Fibroblast of lung (primary cell): ENCODE results near the gene MAP1LC3B. TPM values are rescaled to one million over a fixed set of nuclear protein-coding genes. Genes with fewer than 3 reads are reported as not detected.

Experiments
- DNase-seq, 2 donors: peaks; one replicate each; pipeline versions ENCODE4 v3.0.0 to v3.0.0-alpha.2; 2010; ENCODE audit warnings: low read depth in 2 of 2
- H2AFZ ChIP-seq: 2 replicates; pipeline ENCODE4 v1.5.1; 2012; ENCODE audit warnings: low read length, control low read depth, inconsistent platforms
- H3K27ac ChIP-seq: 2 replicates; pipeline ENCODE4 v1.5.1; 2011; ENCODE audit warnings: low read length, control low read depth; ENCODE audit not compliant: insufficient read depth
- H3K27me3 ChIP-seq: 2 replicates; pipeline ENCODE4 v1.5.1; 2011; ENCODE audit warnings: mild to moderate bottlenecking, low read length; ENCODE audit not compliant: control insufficient read depth, insufficient read depth
- H3K36me3 ChIP-seq: 2 replicates; pipeline ENCODE4 v1.5.1; 2011; ENCODE audit warnings: low read length; ENCODE audit not compliant: control insufficient read depth, insufficient read depth
- H3K4me1 ChIP-seq: 2 replicates; pipeline ENCODE4 v1.5.1; 2011; ENCODE audit warnings: low read length; ENCODE audit not compliant: control insufficient read depth, insufficient read depth; ENCODE audit errors: extremely low read depth
- H3K4me2 ChIP-seq: 2 replicates; pipeline ENCODE4 v1.5.1; 2011; ENCODE audit warnings: low read length, control low read depth; ENCODE audit not compliant: insufficient read depth; ENCODE audit errors: extremely low read depth
- H3K4me3 ChIP-seq, 4 experiments: fragments of 200-600 bp in 1 of 4; sonication (generic) in 1 of 4; replicated peaks in 1 of 4; 2 replicates each; pipeline ENCODE4 v1.5.1; 2011 to 2016; ENCODE audit warnings: low read length in 4 of 4, low read depth in 3 of 4, mild to moderate bottlenecking in 3 of 4, control low read depth in 2 of 4, inconsistent platforms in 1 of 4, mixed read lengths in 1 of 4; ENCODE audit not compliant: insufficient read depth in 1 of 4; ENCODE audit errors: control extremely low read depth in 1 of 4
- H3K79me2 ChIP-seq: 2 replicates; pipeline ENCODE4 v1.5.1; 2012; ENCODE audit warnings: mild to moderate bottlenecking, low read length, inconsistent platforms; ENCODE audit not compliant: control insufficient read depth, insufficient read depth
- H3K9ac ChIP-seq: 2 replicates; pipeline ENCODE4 v1.5.1; 2011; ENCODE audit warnings: mild to moderate bottlenecking, low read length, control low read depth; ENCODE audit not compliant: insufficient read depth
- H3K9me3 ChIP-seq: 2 replicates; pipeline ENCODE4 v1.5.1; 2012; ENCODE audit warnings: low read depth, low read length; ENCODE audit not compliant: control insufficient read depth, insufficient read depth
- H4K20me1 ChIP-seq: 2 replicates; pipeline ENCODE4 v1.5.1; 2011; ENCODE audit warnings: low read length; ENCODE audit not compliant: control insufficient read depth, insufficient read depth; ENCODE audit errors: extremely low read depth
- EZH2 ChIP-seq: IDR thresholded peaks from 2 replicates; pipeline ENCODE4 v1.5.1; 2012; ENCODE audit warnings: low read length, control low read depth, mild to moderate bottlenecking; ENCODE audit errors: missing control alignments
- polyA plus RNA-seq, 2 donors: library from polyadenylated mRNA; depleted of rRNA in 1 of 2; stranded (reverse) in 1 of 2; unstranded in 1 of 2; fragments of >200 nt; gene quantifications; 2 replicates each; pipeline ENCODE4 v1.2.1, GENCODE V29; 2011 to 2012; ENCODE audit warnings: missing spikeins in 1 of 2
- total RNA-seq: library from RNA; depleted of rRNA; stranded (reverse); fragments of >200 nt; gene quantifications from 2 replicates; pipeline ENCODE4 v1.2.1, GENCODE V29; 2014
- TF ChIP-seq, protein P1 (sequence below), 2 donors: IDR thresholded peaks in 1 of 2; conservative IDR thresholded peaks in 1 of 2; 1 replicate in 1 of 2; 2 replicates in 1 of 2; pipeline ENCODE4 v1.5.1; 2011 to 2012; ENCODE audit warnings: low read length in 2 of 2, control low read depth in 1 of 2, inconsistent platforms in 1 of 2, low read depth in 1 of 2, mild to moderate bottlenecking in 1 of 2

Gene MAP1LC3B
- total and polyA plus RNA-seq, 2 donors (not counting 1 experiment from before 2014, with no cell fraction given): 41.1 to 67.6 TPM

DNA sequence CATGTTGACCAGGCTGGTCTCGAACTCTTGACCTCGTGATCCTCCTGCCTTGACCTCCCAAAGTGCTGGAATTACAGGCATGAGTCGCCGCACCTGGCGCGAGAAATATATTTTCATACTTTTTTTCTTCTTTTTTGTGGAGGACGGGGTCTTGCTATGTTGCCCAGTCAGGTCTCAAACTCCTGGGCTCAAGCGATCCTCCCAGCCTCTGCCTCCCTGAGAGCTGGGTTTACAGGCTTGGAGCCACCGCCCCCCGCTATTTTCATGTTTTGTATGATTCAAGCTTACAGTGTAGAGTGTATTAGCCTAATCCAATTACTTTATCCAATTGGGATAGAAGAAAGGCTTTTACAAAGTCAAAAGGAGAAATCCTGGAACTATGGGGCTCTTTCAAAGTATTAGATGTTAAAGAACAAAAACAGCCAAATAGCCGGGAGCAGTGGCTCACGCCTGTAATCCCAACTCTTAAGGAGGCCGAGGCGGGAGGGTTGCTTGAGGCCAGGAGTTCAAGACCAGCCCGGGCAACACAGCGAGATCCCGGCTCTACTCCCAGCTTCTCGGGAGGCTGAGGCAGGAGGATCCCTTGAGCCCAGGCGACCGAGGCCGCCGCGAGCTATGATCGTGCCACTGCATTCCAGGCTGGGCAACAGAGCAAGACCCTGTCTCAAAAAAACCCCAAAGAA is 1.4 kb upstream of the MAP1LC3B start:
- H3K27ac ChIP-seq: peak overlapping the region; percentile 94
- TF ChIP-seq, protein P1, sequence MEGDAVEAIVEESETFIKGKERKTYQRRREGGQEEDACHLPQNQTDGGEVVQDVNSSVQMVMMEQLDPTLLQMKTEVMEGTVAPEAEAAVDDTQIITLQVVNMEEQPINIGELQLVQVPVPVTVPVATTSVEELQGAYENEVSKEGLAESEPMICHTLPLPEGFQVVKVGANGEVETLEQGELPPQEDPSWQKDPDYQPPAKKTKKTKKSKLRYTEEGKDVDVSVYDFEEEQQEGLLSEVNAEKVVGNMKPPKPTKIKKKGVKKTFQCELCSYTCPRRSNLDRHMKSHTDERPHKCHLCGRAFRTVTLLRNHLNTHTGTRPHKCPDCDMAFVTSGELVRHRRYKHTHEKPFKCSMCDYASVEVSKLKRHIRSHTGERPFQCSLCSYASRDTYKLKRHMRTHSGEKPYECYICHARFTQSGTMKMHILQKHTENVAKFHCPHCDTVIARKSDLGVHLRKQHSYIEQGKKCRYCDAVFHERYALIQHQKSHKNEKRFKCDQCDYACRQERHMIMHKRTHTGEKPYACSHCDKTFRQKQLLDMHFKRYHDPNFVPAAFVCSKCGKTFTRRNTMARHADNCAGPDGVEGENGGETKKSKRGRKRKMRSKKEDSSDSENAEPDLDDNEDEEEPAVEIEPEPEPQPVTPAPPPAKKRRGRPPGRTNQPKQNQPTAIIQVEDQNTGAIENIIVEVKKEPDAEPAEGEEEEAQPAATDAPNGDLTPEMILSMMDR (conservative IDR thresholded peaks at IDR 0.05 in 1 of 2, IDR thresholded peaks at IDR 0.05 in 1 of 2; ENCODE audit: low read depth in 1 of 2, low read length in 2 of 2): no peak
- TF ChIP-seq EZH2: no peak
- peaks cover 10% of the 10 kb centered on the region for H3K4me1 ChIP-seq
- H3K9me3 ChIP-seq: no peaks in the 10 kb centered on the region
- H3K27me3 ChIP-seq: no peaks in the 10 kb centered on the region
- peak overlapping the region; percentile 84 for H3K4me2 ChIP-seq
- H4K20me1 ChIP-seq: peaks cover 3% of the 10 kb centered on the region
- H3K79me2 ChIP-seq: peaks cover 31% of the 10 kb centered on the region
- H3K4me3 ChIP-seq: peak overlapping the region in 1 of 4 experiments; percentile 61
- no peak for DNase-seq
- H3K36me3 ChIP-seq: no peaks in the 10 kb centered on the region
- H3K9ac ChIP-seq: no peak overlapping the region
- H2AFZ ChIP-seq: no peak overlapping the region

DNA sequence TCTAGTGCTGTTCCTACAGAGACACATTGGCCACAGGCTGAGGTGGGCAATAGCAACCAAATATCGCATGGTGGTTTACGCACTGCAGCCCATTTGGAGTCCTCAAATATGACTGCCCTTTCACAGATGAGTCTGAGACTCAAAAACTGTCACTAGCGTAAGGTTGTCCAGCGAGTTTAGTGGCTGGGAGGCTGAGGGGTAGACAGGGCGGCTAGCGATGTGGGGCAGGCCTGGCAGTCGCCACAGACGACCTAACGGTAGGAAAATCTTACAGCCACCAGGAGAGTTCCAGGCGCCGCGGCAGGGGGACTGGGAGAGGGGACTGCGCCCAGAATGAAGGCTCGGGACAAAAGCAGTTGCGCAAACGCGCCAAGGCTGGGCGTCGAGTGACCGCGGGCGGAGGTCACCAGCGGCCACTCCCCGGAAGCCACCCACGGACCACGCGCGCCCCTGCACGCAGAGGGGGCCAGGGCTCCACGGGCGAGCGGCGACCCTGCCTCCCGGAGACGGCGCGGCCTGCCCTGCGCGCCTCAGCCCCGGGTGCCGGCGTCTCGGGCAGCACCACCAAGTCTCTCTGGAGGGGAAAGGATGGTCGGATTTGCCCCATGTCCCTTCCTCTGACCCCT is 699 bp upstream of the MAP1LC3B start:
- H3K79me2 ChIP-seq: peaks cover 34% of the 10 kb centered on the region
- peaks cover 3% of the 10 kb centered on the region for H4K20me1 ChIP-seq
- peaks cover 10% of the 10 kb centered on the region for H3K4me1 ChIP-seq
- no peak overlapping the region for H2AFZ ChIP-seq
- peak overlapping the region; percentile 84 for H3K4me2 ChIP-seq
- DNase-seq: peak; percentile 19 to 31
- TF ChIP-seq EZH2: no peak
- TF ChIP-seq, protein P1 (conservative IDR thresholded peaks at IDR 0.05 in 1 of 2, IDR thresholded peaks at IDR 0.05 in 1 of 2; ENCODE audit: low read depth in 1 of 2, low read length in 2 of 2): no peak
- H3K27ac ChIP-seq: peak overlapping the region; percentile 94
- no peaks in the 10 kb centered on the region for H3K27me3 ChIP-seq
- peak overlapping the region; percentile 46 to 61 (median 54) for H3K4me3 ChIP-seq
- H3K9me3 ChIP-seq: no peaks in the 10 kb centered on the region
- H3K36me3 ChIP-seq: no peaks in the 10 kb centered on the region
- peak overlapping the region; percentile 89 for H3K9ac ChIP-seq

DNA sequence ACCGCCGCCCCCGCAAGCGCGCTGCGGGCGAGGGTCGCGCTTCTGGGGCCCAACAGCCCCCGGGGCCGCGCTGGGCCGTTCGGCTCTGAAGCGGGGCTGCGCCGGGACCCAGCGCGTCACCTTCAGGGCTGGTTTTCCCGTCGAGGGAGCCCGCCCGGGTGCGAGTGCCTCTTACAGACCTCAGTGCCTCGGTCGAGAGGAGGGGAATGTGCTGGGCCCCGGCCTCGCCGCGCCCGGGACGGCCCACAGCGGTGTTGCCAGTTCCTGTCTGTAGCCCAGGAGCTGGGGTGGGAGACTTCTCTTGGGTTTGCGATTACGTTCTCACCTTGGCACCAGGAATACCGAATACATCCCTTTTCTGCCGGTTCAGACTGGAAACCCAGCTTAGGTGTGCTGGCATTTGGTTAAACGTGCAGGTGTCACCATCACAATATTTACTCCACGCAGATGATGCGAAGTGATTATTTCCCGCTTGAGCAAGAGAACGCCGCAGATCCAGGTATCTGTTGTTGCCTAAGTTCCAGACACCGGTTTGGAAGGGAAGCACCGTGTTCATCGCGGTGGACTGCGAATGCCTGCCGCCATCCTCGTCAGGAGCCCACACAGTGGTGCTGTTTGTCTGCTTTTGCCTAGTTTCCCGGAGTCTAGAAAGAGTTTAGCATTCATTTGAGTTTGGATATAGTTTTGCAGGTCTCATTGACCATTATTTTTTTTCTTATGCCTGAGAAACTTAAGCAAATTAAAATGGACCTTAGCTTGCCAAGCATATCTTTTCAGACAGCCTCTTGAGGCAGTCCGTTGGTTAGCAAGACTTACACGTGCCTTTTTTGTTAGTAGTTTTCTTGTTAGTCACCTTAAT is 914 bp downstream of the MAP1LC3B start:
- H3K9ac ChIP-seq: peak overlapping the region; percentile 88
- peak overlapping the region; percentile 76 for H3K27ac ChIP-seq
- H4K20me1 ChIP-seq: peaks cover 3% of the 10 kb centered on the region
- H2AFZ ChIP-seq: no peak overlapping the region
- peak; percentile 51 to 59 for DNase-seq
- peak overlapping the region; percentile 97 for H3K4me2 ChIP-seq
- peaks cover 8% of the 10 kb centered on the region for H3K4me1 ChIP-seq
- H3K27me3 ChIP-seq: no peaks in the 10 kb centered on the region
- TF ChIP-seq, protein P1 (conservative IDR thresholded peaks at IDR 0.05 in 1 of 2, IDR thresholded peaks at IDR 0.05 in 1 of 2; ENCODE audit: low read depth in 1 of 2, low read length in 2 of 2): peak; percentile 25 to 41
- no peak for TF ChIP-seq EZH2
- no peaks in the 10 kb centered on the region for H3K9me3 ChIP-seq
- H3K79me2 ChIP-seq: peaks cover 48% of the 10 kb centered on the region
- H3K36me3 ChIP-seq: no peaks in the 10 kb centered on the region
- peak overlapping the region; percentile 70 to 99 (median 92) for H3K4me3 ChIP-seq
